Fibroblast of the aortic adventitia (primary cell): ENCODE data around the gene DHX8. TPM values are rescaled to one million over a fixed set of nuclear protein-coding genes. Genes with fewer than 3 reads are reported as not detected.

Experiments used
- DNase-seq: peaks from one replicate; pipeline ENCODE4 v3.0.0-alpha.2; 2010; ENCODE audit warnings: low read depth
- H3K4me3 ChIP-seq: 2 replicates; pipeline ENCODE4 v1.5.1; 2011; ENCODE audit warnings: low read depth, mild to moderate bottlenecking, control low read depth, low read length, moderate library complexity
- total RNA-seq: library from RNA; depleted of rRNA; stranded (reverse); fragments of >200 nt; gene quantifications from 2 replicates; pipeline ENCODE4 v1.2.3, GENCODE V29; 2012; ENCODE audit warnings: low replicate concordance
- TF ChIP-seq, protein P1 (sequence below): IDR thresholded peaks from 2 replicates; pipeline ENCODE4 v1.5.1; 2011; ENCODE audit warnings: mild to moderate bottlenecking, low read length, control low read depth, inconsistent platforms; ENCODE audit not compliant: insufficient read depth

The DHX8 gene
- total RNA-seq, 1 donor: 44.1 TPM

- no peak for DNase-seq
- H3K4me3 ChIP-seq: no peak overlapping the region
- TF ChIP-seq, protein P1, sequence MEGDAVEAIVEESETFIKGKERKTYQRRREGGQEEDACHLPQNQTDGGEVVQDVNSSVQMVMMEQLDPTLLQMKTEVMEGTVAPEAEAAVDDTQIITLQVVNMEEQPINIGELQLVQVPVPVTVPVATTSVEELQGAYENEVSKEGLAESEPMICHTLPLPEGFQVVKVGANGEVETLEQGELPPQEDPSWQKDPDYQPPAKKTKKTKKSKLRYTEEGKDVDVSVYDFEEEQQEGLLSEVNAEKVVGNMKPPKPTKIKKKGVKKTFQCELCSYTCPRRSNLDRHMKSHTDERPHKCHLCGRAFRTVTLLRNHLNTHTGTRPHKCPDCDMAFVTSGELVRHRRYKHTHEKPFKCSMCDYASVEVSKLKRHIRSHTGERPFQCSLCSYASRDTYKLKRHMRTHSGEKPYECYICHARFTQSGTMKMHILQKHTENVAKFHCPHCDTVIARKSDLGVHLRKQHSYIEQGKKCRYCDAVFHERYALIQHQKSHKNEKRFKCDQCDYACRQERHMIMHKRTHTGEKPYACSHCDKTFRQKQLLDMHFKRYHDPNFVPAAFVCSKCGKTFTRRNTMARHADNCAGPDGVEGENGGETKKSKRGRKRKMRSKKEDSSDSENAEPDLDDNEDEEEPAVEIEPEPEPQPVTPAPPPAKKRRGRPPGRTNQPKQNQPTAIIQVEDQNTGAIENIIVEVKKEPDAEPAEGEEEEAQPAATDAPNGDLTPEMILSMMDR: no peak
Observed at GRCh38 chr17:43548689-43549379, 65.1 kb downstream of the DHX8 start.

GRCh38 chr17:43549496-43549895 lies 65.7 kb downstream of the DHX8 start:
- H3K4me3 ChIP-seq: no peak overlapping the region
- TF ChIP-seq, protein P1: no peak
- no peak for DNase-seq

GRCh38 chr17:43550754-43551153 lies 67.0 kb downstream of the DHX8 start:
- TF ChIP-seq, protein P1: no peak
- H3K4me3 ChIP-seq: no peak overlapping the region
- no peak for DNase-seq

DNA sequence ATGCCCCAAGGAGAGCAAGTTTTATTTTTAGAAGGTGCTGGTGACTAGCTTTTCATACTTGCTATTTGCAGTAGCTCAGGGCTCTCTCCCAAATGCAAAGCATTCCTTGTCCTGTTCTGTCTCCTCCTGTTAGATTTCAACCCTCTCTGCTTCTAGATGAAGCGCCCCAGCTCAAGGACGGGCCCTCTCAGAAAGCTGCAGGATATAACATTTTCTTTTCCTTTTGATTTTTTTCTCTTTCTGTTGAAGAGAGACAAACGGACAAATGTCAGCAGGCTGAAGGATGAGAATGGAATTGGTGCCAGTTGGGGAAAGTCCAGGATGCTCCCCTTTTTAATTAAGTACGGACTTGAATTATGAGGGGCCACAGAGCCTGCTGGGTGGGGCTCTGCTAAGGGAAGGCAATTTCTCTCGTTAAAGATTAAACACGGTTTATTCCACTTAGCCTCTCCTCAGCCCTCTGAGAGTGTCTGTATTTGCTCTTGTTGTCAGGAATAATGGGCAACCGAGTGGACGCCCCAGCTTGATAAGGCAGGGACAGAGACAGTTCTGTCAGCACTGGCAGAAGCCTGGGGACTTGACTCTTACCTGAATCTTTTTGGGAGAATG lies 68.6 kb downstream of the DHX8 start:
- DNase-seq: no peak
- TF ChIP-seq, protein P1: no peak
- no peak overlapping the region for H3K4me3 ChIP-seq

DNA sequence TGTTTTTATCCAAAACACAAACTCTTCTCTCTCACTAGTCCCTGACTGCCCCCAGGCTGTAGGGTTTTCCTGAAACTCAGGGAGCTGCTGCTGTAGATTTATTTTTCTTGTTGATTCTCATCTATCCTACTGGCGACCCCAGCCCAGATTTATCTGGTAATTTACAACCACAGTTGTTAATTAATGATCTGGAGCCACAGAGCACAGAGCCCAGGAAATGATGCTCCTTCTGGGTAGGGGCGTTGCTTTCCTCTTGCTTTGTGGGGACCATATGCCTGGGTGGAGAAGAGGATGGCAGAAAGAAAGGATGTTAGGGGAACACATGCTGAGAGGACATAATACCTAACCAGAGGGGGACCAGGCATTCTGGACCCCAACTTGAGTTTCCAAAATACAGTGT lies 69.8 kb downstream of the DHX8 start:
- H3K4me3 ChIP-seq: no peak overlapping the region
- no peak for DNase-seq

GRCh38 chr17:43554857-43555256 lies 71.1 kb downstream of the DHX8 start:
- no peak overlapping the region for H3K4me3 ChIP-seq
- DNase-seq: no peak
- TF ChIP-seq, protein P1: no peak

More for the DNA sequence above, 69.8 kb downstream of the DHX8 start:
- TF ChIP-seq, protein P1: no peak
